Pancreas (tissue), 10 donors: ENCODE results near the gene P2RX3. TPM values are rescaled to one million over a fixed set of nuclear protein-coding genes. Genes with fewer than 3 reads are reported as not detected.

Experiments
- ATAC-seq, 4 donors: fragments of 200-7000 bp; cut with Tn5 transposase; one replicate each; pipeline versions ENCODE4 v1.8.0 to v1.9.1; 2020; ENCODE audit warnings: mild to moderate bottlenecking in 4 of 4, moderate library complexity in 4 of 4
- DNase-seq, 6 donors: peaks; one replicate each; pipeline ENCODE4 v3.0.0-alpha.2; 2020
- FAIRE-seq: peaks from 2 replicates; lab custom pipeline; 2012; peaks lifted over from hg19 to GRCh38; lab: Jason Lieb, UNC
- H3K27ac ChIP-seq, 4 donors: fragments of 200-600 bp; sonication (generic); 1 replicate in 3 of 4; 2 replicates in 1 of 4; pipeline versions ENCODE4 v1.5.0 to v1.8.0; 2020
- H3K27me3 ChIP-seq, 4 donors: fragments of 200-600 bp; one replicate each; pipeline ENCODE4 v1.8.0; 2021
- H3K36me3 ChIP-seq, 3 donors: fragments of 200-600 bp; sonication (generic) in 1 of 3; one replicate each; pipeline versions ENCODE4 v1.5.0 to v1.8.0; 2020 to 2021
- H3K4me1 ChIP-seq, 3 donors: fragments of 200-600 bp; one replicate each; pipeline ENCODE4 v1.8.0; 2021
- H3K4me3 ChIP-seq, 4 donors: fragments of 200-600 bp; sonication (generic) in 2 of 4; one replicate each; pipeline versions ENCODE4 v1.5.0 to v1.8.0; 2020 to 2021
- H3K9me3 ChIP-seq, 4 donors: fragments of 200-600 bp; one replicate each; pipeline ENCODE4 v1.8.0; 2021
- CTCF ChIP-seq, 4 donors: fragments of 200-600 bp; sonication (generic) in 3 of 4; IDR thresholded peaks; one replicate each; pipeline versions ENCODE4 v1.5.0 to v1.8.0; 2021; ENCODE audit warnings: antibody characterized with exemption in 4 of 4
- WGBS, 2 donors: extraction: QIAGEN DNeasy Blood & Tissue Kit; methylation state at CpG; one replicate each; pipeline ENCODE4 v1.1.7; 2013; 5-methylcytosine and 5-hydroxymethylcytosine counted together
- intact Hi-C, 3 donors: fragments of 100-400 bp; cut with DNase I; formaldehyde crosslinking; loops; one replicate each; pipeline versions ENCODE4 v1.11.1 to v1.14.2; 2022
- polyA plus RNA-seq, 2 donors: library from polyadenylated mRNA; stranded (reverse); fragments of 200-250 nt; gene quantifications; one replicate each; pipeline ENCODE4 v1.2.3, GENCODE V29; 2013
- total RNA-seq, 6 donors: library from RNA; stranded (reverse); fragmentation: NEBNext Ultra II Directional in 4 of 6; extraction: Animal tissue kit (Norgen Biotek cat#: 25700) in 4 of 6; gene quantifications; one replicate each; pipeline versions ENCODE4 v1.2.1 to v1.2.4, GENCODE V29; 2021 to 2023
- donor health status: healthy with polysubstance abuse.
- donor health status: DM: no; HTN: no; CAD: no; lungs with moderate emphysema.
- donor health status: DM: no; HTN: no; CAD: no.
- donor health status: control.
- donor health status: control.
- donor health status: Bipolar disorder and iron deficiency.
- donor health status: DM: yes; HTN: yes; CAD: no.
- donor health status: DM: no; HTN: no; CAD: no.
- donor health status: DM: no; HTN: no; CAD: no.
- donor health status: DM: yes; HTN: yes; CAD: no.

The P2RX3 gene
- total and polyA plus RNA-seq, 8 donors = 0.07 to 0.16 (median 0.16) TPM; not detected in 5

GRCh38 chr11:57312511-57313021, 25.6 kb upstream of the P2RX3 start:
- peaks cover 41 to 53% (median 42%) of the 10 kb centered on the region in 3 donors for H3K4me1 ChIP-seq
- 62 to 69% methylated on average over 10 of the region's 10 CpGs for WGBS, 2 donors
- no peak for FAIRE-seq
- DNase-seq = peak in 5 of 6 donors; percentile 37 to 78 (median 47)
- H3K9me3 ChIP-seq = no peaks in the 10 kb centered on the region
- ATAC-seq = no peak
- intact Hi-C loops = no loop called here
- no peak overlapping the region for H3K4me3 ChIP-seq
- H3K27me3 ChIP-seq = no peaks in the 10 kb centered on the region
- TF ChIP-seq CTCF (IDR thresholded peaks at IDR 0.05) = no peak
- peak overlapping the region; percentile 43 to 95 (median 90) for H3K27ac ChIP-seq
- H3K36me3 ChIP-seq = peaks cover 0 to 45% (median 19%) of the 10 kb centered on the region in 3 donors

GRCh38 chr11:57313071-57313787, 24.9 kb upstream of the P2RX3 start:
- WGBS, 2 donors = 60 to 61% methylated on average over 26 of the region's 26 CpGs
- peaks cover 0 to 48% (median 20%) of the 10 kb centered on the region in 3 donors for H3K36me3 ChIP-seq
- peak overlapping the region; percentile 43 to 95 (median 90) for H3K27ac ChIP-seq
- FAIRE-seq = no peak
- no peaks in the 10 kb centered on the region for H3K9me3 ChIP-seq
- H3K27me3 ChIP-seq = no peaks in the 10 kb centered on the region
- peaks cover 47 to 55% (median 49%) of the 10 kb centered on the region in 3 donors for H3K4me1 ChIP-seq
- no peak for TF ChIP-seq CTCF (IDR thresholded peaks at IDR 0.05)
- intact Hi-C loops = no loop called here
- no peak overlapping the region for H3K4me3 ChIP-seq
- no peak for ATAC-seq
- peak in 3 of 6 donors; percentile 53 to 82 (median 59) for DNase-seq

DNA sequence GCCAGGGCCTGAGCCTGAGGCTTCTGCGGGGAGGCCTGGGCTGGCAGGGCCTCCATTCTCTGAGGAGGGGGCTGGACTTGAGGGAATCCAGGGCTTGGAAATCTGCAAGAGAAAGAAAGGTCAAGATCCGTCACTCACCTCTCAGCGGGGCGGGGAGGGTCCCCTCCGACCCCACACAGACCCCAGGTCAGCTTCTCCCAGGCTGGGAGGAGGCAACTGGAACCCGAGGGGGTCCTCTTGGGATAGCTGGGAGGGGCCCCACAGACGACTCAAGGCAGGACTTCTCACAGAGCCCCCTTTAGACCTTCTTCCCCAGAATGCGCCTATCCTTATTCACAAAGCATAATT, 24.4 kb upstream of the P2RX3 start:
- no peak overlapping the region for H3K27ac ChIP-seq
- FAIRE-seq (no peak), ATAC-seq (no peak), DNase-seq (peak in 2 of 6 donors; percentile 20 to 54)
- H3K9me3 ChIP-seq = no peaks in the 10 kb centered on the region
- peaks cover 0 to 48% (median 20%) of the 10 kb centered on the region in 3 donors for H3K36me3 ChIP-seq
- intact Hi-C loops = no loop called here
- H3K4me1 ChIP-seq = peaks cover 52 to 60% (median 54%) of the 10 kb centered on the region in 3 donors
- H3K27me3 ChIP-seq = no peaks in the 10 kb centered on the region
- TF ChIP-seq CTCF (IDR thresholded peaks at IDR 0.05) = no peak
- WGBS, 2 donors = 81 to 87% methylated on average over 8 of the region's 8 CpGs
- H3K4me3 ChIP-seq = no peak overlapping the region

DNA sequence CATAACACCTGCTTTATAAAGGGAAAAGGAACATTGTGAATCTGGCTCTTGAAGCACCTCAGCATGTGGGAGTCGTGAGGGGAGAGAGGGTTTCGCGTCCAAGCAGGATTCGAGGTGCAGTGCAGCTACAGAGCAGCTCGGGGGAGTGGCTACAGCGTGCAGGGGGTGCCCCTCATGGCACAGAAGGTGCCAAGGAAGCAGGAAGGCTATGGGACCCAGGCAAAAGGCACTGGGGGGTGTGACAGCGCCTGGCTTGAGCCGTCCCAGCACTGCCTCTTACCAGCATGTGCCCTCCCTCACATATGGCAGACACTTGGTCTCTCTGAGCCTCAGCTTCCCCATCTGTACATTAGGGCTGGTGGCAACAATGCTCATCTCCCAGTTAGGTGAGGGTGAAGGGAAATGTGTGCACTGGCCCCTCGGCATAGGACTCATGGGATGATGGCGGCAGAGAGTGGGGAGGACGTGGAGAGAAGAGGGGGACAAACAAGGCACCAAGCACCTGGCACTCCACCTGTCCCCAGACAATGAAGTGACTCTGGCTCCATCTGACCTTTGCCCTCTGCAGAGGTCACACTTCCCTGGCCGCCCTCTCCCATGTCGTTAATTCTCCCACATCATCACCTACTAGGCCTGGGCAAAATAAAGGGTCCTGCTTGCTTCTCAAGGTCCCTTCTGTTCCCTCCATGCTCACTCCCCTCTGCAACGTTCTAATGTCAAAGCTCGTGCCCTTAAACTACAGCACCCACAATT, 23.8 kb upstream of the P2RX3 start:
- FAIRE-seq = no peak
- peak overlapping the region in 1 of 4 donors; percentile 60 for H3K27ac ChIP-seq
- intact Hi-C loops = no loop called here
- peaks cover 49 to 66% (median 51%) of the 10 kb centered on the region in 3 donors for H3K4me1 ChIP-seq
- no peak for TF ChIP-seq CTCF (IDR thresholded peaks at IDR 0.05)
- H3K36me3 ChIP-seq = peaks cover 0 to 44% (median 20%) of the 10 kb centered on the region in 3 donors
- no peak overlapping the region for H3K4me3 ChIP-seq
- DNase-seq = peak in 2 of 6 donors; percentile 35 to 51
- no peaks in the 10 kb centered on the region for H3K9me3 ChIP-seq
- 78 to 83% methylated on average over 15 of the region's 15 CpGs for WGBS, 2 donors
- ATAC-seq = no peak
- H3K27me3 ChIP-seq = no peaks in the 10 kb centered on the region
